NCI-H1105 (cell line): ENCODE results near the gene BAZ1A.
"Not testable (repeated sequence)": the region's sequence is repeated elsewhere in the genome, so short reads cannot be mapped to it uniquely, and the experiment has no call there.

Source experiments
- DNase-seq: peaks from one replicate; lab custom pipeline; 2025; lab: John Stamatoyannopoulos, UW

Gene BAZ1A

DNA sequence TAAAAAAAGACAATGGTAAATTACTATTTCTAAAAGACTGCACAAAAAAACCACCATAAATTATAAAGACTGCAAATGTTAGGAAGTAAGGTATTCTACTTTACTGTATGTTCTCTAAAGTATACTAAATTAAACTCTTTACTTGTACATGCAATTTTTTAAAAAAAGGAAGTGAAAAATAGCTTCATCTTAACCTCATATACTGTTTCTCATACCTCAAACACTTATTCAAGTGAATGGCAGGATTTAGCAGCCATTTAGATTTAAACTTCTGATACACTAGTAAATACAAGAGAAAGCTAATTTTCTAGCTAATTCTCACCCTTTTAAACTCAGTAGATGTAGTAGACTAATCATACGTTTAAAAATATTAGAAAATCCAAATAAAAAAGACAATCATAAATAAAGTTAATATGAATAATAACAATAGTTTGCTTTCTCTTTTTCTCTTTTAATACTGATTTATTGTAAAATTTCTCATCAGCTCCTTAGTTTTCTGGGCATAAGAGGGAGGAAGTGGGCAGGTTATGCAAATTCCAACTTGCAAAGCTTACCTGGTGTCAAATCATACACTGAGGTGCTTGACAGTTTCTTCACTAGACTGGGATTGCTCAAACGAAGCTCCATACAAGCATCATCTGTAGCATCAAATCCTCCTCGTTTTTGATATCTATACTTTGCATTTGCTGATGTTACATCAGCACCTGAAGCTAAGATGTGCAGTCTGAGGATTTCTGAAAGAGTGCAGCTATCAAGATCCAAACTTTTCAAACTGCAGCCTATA is 89.7 kb downstream of the BAZ1A start:
- DNase-seq = no peak

DNA sequence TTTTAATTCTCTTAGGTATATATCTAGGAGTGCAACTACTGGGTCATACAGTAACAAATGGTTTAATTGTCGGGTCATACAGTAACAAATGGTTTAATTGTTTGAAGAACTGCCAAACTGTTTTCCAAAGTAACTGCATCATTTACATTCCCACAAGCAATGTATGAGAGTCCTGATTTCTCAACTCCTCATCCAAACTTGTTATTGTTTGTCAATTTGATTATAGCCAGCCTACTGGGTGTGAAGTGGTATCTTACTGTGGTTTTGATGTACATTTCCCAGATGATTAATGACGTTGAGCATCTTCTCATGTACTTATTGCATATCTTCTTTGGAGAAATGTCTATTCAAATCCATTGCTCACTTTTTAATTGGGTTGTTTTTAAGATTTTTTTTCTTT is 93.1 kb downstream of the BAZ1A start:
- DNase-seq = no peak

DNA sequence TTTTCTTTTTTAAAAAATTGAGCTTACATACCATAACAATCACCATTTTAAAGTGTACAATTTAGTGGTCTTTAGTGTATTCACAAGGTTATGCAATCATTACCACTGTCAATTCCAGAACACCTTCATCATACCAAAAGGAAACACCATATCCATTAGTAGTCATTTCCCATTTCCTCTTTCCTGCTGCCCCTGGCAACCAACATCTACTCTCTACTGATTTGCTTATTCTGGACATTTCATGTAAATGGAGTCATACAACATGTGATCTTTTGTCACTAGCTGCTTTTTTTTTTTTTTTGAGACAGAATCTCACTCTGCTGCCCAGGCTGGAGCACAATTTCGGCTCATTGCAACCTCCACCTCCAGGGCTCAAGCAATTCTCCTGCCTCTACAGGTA is 93.9 kb downstream of the BAZ1A start:
- DNase-seq = no peak

DNA sequence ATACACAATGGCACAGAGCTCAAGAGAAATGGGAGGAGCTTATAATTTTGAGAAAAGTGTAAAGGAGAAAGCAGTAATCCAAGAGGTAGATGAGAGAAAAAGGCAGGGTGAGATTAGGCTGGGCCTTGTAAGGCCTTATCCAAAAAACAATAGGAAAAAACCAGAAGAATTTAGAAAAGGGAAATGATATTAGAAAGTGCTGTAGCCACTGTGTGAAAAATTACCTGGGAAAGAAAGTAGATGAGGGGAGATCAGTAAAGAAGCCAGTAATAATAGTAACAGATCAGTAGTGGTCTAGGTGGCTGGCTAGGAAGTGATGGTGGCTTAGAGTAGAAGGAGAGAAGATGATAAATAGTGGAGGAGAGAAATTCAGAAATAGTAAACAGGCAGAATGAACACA is 94.5 kb downstream of the BAZ1A start:
- no peak for DNase-seq

DNA sequence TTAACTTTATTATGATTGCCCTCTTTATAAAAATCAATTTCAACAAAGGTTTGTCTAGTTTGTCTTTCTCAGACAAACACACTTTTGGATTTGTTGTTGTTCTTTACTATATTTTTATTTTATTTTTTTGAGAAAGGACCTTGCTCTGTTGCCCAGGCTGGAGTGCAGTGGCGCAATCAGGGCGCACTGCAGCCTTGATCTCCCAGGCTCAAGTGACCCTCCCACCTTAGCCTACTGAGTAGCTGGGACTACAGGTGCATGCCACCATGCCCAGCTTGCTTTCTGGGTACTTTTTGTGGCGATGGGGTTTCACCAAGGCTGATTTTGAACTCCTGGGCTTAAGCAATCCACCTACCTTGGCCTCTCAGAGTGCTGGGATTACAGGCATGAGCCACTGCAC is 96.4 kb downstream of the BAZ1A start:
- DNase-seq = no peak

DNA sequence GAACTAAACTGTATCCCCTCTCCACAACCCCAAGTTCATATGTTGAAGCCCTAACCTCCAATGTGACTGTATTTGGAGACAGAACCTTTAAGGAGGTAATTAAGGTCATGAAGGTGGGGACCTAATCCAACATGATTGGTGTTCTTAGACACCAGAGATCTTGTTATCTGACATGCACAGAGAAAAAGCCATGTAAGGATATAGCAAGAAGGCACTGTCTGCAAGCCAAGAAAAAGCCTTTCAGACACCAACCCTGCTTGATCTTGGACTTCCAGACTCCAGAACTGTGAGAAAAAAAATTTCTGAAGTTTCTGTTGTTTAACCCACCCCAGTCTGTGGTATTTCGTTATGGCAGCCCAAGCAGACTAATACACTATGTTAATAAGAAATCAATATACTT is 98.5 kb downstream of the BAZ1A start:
- DNase-seq = no peak

DNA sequence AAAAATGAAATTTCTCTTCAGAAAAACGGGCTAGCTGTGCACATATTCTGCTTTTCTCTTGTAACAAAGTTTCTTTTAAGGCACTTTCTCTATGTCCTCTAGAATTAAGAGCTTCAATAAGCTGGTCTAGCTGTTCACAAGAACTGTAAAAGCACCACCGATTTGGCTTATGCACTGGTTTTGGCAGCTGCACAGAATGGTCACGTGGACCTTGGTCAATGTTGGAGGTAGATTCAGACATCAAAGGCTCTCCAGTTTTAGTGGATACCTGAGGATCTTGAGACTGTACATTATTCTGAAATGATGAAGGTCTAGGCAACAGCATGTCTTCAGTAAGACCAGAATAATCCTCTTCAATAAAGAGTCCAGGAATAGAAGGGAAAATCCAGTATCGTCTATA is 99.2 kb downstream of the BAZ1A start:
- DNase-seq = no peak

DNA sequence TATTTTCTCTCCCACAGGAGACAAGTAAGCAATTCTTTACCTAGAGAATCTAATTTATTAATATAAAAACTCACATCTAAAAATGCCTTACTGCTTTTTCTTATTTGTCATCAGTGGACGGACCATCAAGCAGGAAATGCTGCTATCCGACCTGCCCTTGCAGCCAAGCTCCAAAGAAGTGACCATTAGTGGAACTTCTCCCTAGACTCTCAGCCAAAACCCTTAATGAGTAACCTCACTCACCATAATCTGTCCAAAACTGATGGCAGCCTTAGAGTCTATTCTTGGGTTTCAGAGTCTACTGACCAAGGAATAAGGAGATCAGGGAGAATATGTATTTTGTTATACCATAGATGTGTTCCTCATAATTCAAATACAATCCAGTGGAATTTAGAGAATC is 99.8 kb downstream of the BAZ1A start:
- no peak for DNase-seq

DNA sequence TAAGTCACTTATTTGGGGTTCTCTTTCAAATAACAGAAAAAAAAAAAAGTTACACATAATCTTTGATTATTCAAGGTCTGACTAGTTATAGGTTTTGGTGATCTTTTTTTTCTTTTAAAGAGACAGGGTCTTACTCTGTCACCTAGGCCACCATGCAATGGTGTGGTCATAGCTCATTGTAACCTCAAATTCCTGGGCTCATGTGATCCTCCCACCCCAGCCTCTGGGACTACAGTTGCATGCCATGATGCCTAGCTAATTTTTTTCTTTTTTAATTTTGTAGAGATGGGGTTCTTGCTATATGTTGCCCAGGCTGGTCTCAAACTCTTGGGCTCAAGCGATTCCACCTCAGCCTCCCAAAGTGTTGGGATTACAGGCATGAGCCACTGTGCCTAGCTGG is 104.3 kb downstream of the BAZ1A start:
- DNase-seq = no peak

DNA sequence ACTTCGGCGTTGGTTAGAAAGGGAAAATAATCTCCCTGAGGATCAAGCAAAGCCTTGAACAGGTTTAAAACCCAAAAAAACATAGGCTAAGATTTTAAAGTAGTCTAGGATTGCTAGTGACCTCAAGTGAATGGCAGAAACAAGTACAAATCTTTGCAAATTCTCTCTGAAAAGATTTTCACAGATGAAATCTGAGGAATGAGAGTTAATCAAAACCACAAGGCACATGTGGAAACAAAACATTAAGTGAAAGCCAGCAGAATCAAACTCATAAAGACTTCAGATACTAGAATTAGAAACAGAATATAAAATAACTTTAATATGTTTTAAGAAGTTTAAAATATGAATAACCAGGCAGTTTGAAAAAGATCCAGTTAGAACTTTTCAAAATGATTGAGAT is 108.6 kb downstream of the BAZ1A start:
- DNase-seq = no peak

DNA sequence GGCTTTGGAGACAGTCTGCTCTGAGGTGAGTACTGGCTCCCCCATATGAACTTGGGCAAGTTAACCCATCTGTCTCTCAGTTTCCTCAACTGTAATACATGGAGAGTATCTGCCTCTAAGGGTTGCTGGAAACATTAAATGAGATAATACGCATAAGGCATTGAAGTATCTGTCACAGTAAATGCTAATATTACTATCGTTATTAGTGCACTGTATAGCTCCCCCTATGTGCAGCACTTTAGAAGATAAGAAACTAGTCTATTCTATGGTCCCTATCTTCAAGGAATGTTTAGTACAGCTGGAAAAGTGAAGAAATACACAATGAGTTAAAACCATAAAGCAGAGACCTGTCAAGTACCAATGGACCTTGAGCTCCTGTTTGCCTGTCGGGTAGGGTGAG is 109.1 kb downstream of the BAZ1A start:
- DNase-seq = no peak

DNA sequence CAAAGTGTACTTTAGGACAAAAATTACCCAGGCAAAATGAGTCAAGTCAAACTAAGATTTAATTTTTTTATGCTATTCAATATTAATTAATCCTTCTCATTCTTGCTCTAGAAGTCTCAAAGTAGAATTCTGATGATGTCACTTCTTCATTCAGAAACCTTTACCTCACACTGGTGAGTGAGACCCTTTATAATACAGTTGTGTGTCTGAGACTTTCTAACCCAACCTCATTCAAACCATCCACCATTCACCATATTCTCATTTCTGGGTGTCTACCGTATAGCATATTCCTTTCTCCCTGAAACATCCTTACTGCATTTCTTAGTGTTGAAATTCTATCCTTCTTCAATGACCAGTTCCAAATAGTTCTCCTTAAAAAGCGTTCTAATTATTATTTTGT is 119.9 kb downstream of the BAZ1A start:
- no peak for DNase-seq

DNA sequence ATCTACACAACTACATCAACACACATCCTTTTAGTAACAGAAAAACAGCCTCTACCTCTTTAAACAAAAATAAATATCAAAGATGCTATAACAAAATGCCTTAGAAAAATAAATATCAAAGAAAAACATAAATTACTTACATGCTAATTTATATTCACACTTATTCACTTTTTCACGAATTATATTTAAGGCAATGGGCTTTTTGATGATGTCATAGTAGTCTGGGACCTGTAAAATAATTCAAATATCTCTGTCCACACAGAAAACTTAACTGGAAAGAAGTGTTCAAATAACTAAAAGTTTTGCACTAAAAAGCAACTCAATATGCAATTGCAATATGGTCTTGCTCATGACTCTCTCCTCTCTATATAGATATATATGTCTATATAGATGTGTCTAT is 120.5 kb downstream of the BAZ1A start:
- no peak for DNase-seq

DNA sequence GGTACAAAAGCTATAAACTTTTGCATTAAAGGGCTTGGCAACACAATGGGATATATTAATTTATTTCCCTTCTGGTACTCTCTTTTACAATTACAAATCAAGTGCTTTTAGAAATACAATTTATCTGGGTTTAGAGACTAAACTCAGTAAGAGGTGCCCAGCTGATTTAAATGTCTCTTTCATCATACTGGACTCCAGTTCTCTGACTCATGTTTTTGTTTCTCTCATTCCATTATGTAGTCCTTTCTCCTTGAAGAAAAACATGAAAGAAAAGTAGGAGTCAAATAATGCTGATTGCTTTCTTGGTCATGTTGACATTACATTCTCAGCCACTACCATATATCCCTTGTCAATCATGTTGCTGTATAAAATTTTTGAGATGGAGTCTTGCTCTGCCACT is 124.5 kb downstream of the BAZ1A start:
- DNase-seq = no peak

DNA sequence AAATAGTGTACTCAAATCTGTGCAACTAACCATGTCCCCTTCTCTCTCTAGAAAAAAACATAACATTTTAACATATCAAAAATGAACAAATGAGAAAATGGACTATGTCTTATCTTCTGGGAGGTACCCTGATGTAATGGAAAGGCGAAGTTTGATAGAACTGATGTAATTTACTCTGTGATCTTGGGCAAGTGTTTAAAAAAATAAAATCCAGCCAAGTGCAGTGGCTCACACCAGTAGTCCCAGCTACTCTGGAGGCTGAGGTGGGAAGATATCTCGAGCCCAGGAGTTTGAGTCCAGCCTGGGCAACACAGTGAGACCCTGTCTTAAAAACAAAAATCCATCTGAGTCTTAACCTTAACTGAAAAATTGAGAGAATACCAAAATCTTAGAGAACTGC is 124.9 kb downstream of the BAZ1A start:
- no peak for DNase-seq

DNA sequence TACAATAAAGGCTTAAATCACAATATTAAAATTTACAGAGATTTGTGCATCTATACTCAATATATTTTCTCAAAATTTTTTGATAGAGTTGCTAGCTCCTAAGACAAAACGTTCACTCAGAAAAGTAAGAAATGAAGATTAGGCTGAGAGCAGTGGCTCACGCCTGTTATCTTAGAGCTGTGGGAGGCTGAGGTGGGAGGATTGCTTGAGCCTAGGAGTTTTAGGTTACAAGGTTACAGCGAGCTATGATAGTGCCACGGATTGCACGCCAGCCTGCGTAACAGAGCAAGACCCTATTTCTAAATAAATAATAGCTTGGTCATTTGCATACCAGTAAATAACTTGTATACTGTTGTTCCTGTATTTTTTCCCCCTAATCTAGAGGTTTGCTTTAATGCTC is 125.8 kb downstream of the BAZ1A start:
- DNase-seq = no peak

DNA sequence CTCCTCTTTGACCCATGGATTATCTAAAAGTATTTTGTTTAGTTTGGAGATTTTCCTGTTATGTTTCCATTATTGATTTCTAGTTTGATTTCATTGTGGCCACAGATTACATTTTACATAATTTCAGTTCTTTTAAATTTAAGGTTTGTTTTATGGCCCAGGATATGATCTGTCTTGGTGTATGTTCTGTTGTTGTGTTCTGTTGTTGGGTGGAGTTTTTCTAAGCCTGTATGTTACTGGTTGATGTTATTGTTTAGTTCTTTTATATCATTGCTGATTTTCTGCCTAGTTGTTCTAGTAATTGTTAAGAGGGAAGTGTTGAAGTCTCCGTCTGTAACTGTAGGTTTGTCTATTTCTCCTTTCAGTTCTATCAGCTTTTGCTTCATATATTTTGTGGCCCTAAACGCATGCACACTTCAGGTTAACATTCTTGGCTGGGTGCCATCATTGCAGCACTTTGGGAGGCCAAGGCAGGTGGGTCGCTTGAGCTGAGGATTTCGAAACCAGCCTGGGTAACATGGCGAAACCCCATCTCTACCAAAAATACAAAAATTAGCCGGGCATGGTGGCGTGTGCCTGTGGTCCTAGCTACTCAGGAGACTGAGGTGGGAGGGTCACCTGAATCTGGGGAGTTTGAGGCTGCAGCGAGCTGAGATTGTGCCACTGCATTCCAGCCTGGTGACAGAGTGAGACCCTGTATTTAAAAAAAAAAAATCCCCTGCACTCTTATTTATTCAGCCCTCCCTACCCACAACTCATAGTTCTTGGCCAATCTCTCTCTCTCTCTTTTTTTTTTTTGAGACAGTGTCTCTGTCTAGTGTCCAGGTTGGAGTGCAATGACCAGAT is 132.7 kb downstream of the BAZ1A start:
- DNase-seq = no peak

DNA sequence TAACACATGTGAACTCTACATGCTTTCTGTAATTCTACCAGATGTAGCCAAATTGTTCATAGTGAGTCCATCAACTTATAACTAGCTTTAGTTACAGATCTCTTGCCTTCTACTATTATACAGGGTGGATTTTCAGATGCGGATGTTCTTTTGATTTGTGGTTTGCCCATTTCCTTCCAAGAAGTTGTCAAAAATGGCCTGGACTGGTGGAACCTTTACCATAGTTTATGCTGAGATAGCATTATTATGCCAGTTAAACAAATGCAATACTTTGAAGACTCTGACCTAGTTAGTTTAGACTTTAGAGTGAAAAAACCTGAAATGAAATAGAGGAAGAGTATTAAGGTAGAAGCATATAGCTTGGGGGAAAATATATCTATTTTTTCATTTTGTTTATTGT is 133.3 kb downstream of the BAZ1A start:
- DNase-seq = no peak

DNA sequence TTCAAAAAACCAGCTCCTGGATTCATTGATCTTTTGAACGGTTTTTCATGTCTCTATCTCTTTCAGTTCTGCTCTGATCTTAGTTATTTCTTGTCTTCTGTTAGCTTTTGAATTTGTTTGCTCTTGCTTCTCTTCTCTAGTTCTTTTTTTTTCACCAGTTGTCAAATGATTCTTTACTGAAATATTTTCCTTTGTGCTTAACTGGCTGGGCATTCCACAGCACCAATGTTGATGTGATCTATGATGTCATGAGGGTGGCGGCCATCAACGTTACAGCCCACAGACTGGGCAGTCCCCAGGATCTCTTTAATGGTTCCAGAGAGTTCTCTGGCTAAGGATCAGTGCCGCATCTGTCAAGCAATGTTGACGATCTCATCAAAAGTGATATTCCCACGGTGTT is 135.0 kb downstream of the BAZ1A start:
- not testable (repeated sequence) for DNase-seq

DNA sequence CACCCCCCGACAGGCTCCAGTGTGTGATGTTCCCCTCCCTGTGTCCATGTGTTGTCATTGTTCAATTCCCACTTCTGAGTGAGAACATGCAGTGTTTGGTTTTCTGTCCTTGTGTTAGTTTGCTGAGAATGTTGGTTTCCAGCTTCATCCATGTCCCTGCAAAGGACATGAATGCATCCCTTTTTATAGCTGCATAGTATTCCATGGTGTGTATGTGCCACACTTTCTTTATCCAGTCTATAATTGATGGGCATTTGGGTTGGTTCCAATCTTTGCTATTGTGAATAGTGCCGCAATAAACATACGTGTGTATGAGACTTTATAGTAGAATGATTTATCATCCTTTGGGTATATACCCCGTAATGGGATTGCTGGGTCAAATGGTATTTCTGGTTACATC is 138.1 kb downstream of the BAZ1A start:
- DNase-seq = not testable (repeated sequence)

DNA sequence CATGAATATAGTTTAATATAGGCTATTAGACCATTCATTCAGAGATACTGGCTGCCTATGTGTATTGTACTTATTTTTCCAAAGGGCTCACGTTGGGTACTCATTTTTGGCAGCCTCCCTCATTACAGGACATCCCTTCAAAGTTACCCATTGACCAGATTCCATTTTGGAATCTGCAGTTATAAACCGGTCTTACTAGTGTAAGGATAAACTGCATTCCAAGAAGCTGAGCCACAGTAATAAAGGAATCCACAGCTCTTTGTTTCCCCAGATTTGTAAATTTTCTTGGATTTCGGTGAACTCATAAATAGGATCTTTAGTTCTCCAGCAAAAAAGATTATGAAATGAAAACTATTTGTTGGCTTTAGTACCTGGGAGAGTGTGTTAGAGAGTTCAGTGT is 141.9 kb downstream of the BAZ1A start:
- no peak for DNase-seq

DNA sequence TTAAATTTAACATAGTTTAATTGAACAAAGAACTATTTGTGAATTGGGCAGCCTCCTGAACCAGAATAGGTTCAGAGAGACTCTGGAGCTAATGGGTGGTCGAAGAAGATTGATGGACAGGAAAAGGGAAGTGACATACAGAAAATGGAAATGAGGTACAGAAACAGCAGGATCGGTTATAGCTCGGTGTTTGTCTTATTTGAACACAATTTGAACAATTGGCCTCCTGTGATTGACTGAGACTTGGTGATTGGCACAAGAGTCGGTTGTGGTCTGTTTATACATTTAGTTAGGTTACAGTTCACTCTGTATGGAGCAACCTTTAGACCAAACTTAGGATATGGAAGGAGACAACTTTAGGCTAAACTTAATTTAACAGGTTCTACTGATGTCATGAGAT is 142.4 kb downstream of the BAZ1A start:
- DNase-seq = no peak

DNA sequence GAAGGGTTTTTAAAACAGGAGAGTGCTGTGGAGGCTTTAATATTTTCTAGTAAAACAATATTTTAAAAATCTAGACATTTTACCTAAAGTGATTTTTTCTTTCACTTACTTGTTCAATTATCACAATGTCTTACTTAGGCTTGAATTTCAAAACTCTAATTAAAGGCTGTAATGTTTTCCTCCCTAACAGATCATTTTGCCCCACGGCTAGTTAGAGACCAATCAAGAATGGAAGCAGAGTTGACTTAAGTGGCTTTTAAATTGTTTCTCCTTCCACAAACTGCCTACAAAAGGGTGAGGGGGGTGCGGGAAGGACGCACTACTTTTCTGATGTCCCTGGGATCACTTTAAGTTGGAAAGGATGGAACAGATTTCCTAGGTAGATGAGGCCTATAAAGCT is 151.3 kb downstream of the BAZ1A start:
- DNase-seq = no peak
